Myocyte (in vitro differentiated cells): ENCODE measurements around the gene TMEM212. TPM values are rescaled to one million over a fixed set of nuclear protein-coding genes. Genes with fewer than 3 reads are reported as not detected.

ENCODE experiments used
- DNase-seq: peaks from one replicate; pipeline ENCODE4 v3.0.0-alpha.2; 2012; ENCODE audit warnings: low read depth
- polyA plus RNA-seq: library from polyadenylated mRNA; unstranded; fragments of >200 nt; gene quantifications from one replicate; pipeline ENCODE4 v1.2.1, GENCODE V29; 2012; ENCODE audit warnings: missing spikeins
- total RNA-seq: library from RNA; depleted of rRNA; stranded (reverse); fragments of >200 nt; gene quantifications from 2 replicates; pipeline ENCODE4 v1.2.3, GENCODE V29; 2014

Gene TMEM212
- not detected in 2 replicates for total RNA-seq
- not detected for polyA plus RNA-seq

DNA sequence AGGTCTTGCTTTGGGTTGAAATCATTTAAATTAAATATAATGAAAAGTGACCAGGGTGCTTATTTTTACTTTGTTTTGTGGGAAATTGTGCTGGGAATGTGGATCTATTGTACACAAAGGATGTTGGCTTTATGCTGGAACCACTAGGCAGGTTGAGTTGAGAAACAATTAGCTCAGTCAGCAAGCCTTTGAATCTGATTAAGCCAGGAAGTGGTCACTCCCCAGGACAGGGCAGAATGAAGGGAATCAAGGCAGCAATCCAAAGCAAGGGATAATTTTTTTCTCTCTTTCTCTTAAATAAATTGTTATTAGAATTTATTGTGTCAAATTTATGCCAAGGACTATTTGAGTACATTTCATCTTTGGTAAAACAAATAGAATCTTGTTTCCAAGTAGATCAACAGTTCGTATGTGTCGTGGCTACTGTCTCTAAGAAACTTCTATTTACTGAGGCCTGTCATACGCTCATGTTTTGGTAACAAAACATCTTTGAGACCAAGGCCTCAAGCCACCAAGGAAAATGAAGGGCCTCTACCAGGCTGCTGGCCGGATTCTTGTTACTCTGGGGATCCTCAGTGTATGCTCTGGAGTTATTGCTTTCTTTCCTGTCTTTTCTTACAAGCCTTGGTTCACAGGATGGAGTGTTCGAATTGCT lies at the start of gene TMEM212:
TSS of gene TMEM212 (plus strand) at position 486 of the 655 bp plus-strand sequence. CDS start at position 521, 35 bp downstream.
- DNase-seq = no peak

DNA sequence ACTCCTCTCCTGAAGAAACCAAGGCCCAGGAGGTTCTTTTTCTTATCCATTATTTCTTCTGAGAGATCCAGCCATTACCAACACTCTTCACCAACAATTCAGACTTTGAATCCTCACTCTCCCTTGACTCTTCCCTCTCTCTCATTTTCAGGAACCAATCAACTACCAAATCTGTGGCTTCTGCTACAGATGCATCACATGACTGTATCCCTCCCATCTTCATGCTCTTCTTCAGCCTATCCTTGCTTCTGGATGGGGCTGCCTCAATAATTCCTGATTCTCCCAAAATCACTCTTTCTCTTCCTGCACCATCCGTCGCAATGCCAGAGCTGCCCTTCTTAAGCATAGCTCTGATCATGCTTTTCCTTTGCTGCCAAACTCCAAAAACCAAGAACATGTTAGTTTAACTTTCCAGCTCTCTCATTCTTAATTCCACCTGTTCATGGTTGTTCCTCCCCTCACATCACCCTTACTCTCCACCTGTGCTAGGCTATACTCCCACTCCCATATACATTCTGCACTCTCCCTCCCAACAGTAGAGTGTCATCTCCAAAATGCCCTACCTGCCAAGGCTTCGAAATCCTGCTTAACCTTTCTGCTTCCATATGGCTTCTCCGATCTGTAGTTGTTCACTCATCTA lies 46.4 kb upstream of the TMEM212 start:
- DNase-seq = no peak

DNA sequence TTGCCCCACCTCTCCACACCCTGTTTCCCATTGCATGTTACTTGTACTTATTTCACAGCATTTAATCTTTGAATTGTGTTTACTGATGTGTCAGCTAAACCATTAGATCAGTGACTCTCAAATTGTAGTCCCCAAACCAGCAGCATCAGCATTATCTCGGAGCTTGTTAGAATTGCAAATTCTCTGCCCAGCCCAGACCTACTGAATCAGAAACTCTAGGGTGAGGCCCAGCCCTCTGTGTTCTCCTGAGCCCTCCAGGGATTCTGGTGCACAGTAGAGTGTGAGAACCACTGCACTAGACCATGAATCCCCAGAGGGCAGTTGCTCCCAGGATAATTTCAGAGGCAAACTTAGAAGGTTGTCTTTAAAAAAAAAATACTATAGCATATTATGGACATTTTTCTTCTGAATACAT lies 45.9 kb upstream of the TMEM212 start:
- no peak for DNase-seq

DNA sequence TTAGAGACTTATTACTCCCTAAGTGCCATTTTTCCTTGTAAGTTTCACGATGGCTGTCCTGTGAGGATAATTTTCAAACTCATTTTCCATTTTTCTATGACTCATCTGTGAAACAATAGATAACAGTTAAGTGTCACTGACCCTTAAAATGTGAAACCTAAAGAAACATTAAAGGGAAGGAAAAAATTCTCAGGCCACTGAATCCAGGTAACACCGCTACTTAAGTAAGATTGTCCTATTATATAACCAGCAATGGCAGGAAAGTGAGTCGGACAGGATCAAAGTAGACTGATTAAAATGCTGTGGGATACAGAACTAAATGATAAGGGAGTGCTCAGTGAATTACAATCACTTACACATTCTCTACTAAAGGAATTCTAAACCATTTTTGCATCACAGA lies 45.3 kb upstream of the TMEM212 start:
- no peak for DNase-seq

DNA sequence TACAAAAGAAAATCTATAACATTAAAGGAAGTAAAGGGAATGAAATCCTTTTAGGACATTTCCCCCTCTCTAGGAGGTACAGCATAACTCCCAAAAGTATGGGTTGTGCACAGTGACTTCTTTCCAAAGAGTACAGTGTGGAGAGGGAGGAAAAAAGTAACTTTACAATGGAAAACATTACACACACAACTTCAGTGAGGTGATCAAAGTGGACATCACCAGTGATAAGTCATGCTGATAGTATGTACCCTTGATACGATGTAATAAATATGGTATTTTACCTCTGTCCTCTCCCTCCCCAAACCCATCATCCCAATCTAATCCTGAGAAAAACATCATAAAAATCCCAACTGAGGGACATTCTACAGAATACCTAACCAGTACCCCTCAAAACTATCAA lies 43.6 kb upstream of the TMEM212 start:
- no peak for DNase-seq

DNA sequence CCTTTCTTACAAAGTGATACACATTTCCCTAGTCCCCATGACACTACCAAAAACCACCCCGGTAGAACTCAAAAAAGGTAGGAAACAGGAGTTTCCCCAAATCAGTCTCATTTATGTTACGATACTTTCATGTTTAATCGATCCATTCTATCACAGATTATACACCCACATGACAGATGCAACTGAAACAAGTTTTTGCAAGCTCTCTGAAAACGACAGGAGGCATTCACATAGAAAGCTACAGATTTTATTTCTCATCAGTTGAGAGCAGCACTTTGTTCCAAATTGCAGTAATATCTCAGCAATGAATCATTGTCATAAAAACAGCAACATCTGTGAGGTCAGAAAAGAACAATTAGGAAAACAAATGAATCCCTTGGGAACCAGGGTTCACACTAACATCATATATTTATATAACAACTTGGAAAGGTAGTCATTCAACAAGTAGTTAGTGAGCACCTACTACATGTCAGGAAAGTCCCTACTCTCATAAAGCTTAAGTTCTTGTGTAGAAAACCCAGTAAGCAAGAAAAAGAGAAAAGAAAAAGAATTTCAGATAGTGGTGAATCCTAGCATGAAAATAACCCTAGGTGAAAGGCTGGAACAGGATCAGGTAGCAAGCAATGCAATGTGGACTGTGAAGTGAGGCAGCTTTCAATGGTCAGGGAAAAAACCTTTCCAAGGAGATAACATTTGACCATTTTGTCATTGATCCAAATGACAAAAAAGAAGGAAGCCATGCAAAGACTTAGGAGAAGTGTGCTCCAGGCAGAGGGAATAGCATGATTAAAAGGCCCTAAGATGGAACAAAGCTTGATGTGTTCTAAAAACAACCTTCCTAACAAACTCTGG lies 41.2 kb upstream of the TMEM212 start:
- peak; percentile 61 for DNase-seq

DNA sequence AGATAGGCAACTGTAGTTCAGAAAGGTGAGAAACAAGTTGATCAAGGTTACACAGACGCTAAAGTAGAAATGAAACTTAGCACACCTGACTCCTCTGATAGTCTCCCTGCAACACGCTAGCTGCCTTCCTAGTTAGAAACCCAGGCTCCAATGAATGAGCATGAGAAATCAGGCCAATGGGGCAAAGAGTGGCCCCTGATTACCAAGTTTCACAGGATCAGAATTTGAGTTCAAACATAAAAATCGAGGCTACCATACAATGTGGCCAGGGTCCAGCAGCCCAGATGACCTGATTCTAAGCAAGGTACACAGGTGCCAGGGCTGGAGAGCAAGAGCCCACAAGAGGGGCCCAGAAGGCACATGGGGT lies 40.6 kb upstream of the TMEM212 start:
- no peak for DNase-seq

DNA sequence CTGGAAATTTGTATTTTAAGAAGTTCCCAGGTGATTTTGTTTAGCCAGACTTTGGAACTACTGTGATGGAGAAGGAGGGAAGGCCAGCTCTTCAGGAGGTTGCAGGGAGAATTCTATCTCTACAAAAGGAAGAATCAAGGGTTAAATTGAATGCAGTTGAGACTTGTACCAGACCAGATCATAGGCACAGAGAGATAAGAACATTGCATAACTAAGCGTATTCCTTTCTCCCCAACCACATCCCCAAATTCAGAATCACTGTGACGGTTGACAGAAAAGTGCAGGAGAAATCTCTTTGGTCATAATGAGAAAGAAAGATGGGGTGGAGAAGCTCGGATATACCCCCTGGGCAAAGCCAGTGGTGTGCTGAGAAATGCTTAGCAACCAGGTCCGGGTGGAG lies 40.1 kb upstream of the TMEM212 start:
- no peak for DNase-seq

DNA sequence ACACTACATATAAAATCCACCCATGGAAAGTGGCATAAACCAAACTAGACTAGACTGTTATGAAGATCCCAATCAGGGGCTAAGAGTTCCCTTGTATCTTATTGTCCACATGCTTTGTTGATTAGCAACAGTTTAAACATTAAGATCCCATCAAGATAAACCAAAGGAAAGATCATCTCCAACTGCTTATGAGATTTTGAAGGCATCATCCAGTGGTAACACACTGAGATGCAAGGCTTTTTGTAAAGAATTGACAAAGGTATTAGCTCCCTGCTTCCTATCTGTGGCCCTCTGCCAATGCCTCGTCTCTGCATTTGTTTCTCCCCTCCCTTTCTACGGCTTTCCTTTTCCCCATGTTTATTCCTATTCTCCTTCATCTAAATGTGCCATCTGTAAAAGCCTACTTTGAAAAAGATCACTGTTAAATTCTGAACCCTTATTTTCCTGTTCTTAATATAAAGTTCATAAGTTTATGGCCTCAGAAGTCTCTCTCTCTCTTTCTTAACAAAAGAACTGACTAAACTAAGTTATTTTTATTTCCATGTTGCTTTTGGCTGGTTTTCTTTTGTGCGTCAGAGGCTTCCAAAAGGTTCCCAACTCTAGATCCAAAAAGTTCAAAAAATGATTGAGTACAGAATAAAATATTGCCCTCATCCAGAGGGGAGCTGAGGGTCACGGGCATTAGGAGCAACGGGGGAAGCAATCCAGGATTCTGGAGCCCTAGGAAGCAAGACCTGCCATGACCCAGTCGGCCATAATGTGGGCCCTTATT lies 38.3 kb upstream of the TMEM212 start:
- DNase-seq = no peak

DNA sequence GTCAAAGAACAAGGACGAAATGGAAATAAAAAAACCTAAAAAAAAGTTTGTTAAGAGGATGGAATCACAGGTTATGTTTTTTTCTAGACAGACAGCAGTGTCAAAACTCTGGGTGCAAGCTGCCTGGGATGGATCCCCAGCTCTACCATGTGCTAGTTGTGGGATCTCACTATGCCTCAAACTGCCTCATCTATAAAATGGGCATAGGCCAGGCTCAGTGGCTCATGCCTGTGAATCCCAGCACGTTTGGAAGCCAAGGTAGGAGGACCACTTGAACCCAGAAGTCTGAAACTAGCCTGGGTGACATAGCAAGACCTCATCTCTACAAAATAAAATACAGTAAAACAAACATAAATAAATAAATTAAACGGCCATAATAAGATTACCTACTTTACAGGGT lies 37.5 kb upstream of the TMEM212 start:
- DNase-seq = no peak

DNA sequence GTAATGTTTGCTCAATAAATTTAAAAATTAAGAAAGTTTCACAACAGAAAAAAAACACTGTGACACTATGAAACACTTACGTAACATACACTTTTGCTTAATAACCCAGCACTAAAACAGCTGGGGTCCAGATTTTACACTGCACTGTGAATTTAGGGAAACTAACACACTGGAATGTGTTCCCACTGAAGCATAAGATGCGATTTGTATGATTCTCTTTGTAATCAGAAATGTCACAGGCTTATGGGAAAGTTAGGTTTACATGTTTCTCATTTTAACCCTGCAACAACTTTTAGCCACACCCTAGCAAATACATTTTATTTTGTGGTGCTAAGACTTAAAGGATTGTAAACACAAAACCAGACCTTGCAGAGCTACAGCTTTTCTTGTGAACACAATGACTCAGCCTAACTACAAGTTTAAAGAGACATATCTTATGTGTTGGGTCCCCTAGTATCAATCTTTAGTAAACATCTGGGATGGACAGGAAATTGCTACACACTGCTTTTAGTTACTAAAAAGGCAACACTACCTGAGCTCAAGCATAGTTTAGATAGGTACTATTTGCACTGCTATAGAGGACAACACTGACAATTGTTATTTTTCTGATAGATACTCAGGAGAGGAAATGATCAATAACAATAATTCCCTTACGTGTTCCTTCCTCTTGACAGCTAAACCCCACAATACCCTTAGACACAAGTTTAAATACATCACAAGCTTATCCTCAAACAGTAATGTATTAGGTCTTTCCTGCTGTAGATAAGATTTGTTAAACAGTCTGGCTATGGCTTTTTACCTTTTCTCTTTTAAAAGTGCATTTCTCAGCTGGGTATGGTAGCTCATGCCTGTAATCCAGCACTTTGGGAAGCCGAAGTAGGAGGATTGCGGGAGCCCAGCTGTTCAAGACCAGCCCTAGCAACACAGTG lies 36.7 kb upstream of the TMEM212 start:
- peak; percentile 31 for DNase-seq

DNA sequence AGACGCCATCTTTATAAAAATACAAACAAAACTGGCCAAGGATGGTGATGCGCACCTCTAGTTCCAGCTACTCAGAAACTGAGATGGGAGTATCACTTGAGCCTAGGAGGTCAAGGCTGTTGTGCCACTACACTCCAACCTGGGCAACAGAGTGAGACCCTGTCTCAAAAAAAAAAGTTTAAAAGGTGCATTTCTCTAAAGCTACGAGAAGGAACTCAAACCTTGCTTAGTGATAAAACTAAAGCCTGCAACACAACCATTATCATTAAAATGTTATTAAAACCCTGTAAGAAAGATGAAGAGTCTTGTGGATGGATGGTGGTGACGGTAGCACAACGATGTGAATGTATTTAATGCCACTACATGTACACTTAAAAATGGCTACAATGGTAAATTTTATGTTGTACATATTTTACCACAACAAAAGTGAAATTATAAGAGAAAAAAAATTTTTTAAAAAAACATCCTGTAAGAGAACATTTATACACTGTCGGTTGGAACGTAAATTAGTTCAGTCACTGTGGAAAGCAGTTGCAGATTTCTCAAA lies 35.9 kb upstream of the TMEM212 start:
- DNase-seq = no peak

DNA sequence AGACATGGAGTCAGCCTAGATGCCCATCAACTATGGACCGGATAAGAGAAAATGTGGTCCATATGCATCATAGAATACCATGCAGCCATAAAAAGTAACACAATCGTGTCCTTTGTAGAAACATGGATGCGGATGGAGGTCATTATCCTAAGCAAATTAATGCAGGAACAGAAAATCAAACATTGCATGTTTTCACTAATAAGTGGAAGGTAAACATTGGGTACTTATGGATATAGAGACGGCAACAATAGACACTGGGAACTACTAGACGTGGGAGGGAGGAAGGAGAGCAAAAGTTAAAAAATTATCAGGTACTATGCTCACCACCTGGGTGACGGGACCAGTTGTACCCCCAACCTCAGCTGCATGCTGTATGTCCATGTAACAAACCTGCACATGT lies 35.3 kb upstream of the TMEM212 start:
- DNase-seq = no peak

DNA sequence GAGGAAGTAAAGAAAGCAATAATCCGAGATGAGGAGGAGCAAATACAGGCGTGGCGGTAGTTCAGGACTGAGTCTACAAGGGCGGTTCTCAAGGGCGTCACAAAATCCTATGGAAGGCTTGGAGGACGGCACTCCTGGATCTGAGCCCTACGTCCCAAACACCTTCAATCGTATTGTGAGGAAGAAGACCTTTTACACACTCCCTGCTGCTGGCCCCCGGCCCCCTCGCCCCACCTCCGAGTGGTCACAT lies 33.6 kb upstream of the TMEM212 start:
- no peak for DNase-seq

DNA sequence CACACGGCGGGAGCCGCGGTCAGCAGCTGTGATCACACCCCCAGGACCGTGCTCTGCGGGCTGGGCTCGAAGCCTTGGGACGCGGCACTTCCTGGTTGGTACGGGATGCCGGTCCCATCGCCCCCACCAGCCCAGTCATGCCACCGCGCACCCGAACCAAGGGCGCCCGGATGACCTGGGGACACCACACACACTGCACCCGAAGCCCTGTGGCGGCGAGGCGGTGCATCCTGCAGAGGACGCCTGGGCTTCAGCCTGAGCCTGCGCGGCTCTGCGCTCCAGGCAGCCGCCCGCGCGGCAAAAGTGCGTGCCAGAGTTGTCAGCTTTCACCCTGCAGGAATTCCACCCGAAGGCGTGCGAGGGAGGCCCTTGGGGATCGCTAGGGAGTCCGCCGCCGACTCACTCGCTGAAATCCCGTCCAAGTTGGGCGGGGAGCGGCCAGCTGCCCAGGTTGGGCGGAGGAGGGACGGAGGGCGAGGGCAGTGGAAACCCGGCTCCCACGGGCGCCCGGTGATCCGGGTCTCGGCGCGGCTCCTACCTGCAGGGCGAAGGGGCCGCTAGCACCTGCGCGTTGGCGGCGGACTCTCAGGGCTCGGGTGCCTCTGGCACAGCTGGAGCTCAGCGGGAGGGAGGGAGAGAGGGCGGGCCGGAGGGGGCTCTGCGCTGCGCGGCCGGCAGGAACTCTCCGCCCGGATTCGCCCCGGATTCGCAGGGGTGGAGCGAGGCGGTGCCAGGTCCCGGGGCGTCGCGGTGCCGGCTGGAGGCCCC lies 33.1 kb upstream of the TMEM212 start, which contains the start of gene PLD1:
TSS of gene PLD1 (minus strand) at position 623 of the 768 bp plus-strand sequence. CDS start 72,432 bp downstream, outside the sequence.
- DNase-seq = peak; percentile 89

DNA sequence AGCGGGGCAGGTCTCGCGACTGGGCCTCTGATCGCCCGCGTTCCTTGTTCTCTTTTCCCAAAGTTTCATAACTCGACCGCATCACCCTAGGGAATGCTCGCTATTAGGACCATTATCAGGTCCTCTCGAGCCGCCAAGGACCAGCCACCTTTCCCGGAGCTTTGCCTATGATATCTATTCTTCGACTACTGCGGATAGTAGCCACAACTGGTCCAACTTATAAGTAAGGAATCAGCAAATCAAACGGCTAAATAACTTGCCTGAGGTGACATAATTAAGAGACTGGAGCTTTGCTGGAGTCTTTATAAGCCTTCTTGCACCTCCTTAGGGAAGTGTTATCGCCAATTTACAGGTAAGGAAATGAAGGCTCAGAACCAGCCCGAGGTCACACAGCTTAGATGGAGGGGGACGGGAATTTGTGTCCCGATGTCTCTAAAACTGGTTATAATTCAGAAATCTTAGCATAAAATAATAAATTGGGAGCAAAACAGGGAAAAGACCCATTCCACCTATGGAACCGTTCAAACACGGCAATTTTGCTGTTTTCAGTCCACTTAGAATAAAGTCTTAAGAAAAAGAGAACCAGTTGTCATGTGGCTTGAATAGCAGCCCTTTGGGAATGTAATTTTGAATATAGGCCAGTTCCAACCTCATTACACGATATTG lies 32.4 kb upstream of the TMEM212 start:
- no peak for DNase-seq

DNA sequence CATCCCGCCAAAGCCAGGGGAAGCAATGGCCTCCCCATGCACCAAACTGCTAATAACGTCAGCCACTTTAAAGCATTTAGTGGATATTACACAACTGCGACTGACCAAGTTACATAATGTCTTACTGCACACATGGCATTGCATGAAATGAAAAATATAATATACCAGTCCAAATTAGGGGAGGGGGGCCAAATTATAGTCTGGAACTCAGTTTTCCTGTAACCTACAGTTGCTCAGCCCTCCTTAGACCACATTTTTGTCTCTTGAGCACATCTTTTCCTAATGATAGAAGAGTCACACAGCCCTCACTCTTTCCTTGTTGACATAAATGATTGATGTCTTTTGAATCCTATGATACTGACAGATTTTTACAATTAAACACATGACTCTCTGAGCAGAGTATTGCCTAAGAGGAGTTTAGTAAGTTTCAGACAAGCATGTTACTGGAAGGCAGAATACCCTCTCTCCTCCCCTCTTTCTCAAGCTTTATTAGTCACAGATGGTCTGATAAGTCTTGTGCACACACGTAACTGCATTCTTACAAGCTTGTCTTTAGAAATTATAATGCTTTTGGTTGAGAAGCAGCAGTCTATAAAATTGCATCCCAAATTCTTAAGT lies 31.7 kb upstream of the TMEM212 start:
- DNase-seq = peak; percentile 64

DNA sequence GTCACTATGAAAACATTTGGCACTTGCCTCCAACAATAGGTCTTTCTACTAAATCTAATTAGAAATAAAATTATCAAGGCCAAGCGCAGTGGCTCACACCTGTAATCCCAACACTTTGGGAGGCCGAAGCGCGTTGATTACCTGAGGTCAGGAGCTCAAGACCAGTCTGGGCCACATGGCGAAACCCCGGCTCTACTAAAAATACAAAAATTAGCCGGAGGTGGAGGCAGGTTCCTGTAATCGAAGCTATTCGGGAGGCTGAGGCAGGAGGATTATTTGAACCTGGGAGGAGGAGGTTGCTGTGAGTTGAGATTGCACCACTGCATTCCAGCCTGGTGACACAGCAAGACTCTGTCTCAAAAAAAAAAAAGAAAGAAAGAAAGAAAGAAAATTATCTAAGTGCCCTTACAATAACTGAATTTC lies 31.2 kb upstream of the TMEM212 start:
- DNase-seq = no peak
